HG02973 (cell line): ENCODE measurements around the gene SLCO4A1.

ENCODE experiments used
- ATAC-seq: cut with Tn5 transposase; IDR thresholded peaks from one replicate; pipeline ENCODE4 v1.9.1; 2021; ENCODE audit warnings: moderate library complexity; ENCODE audit not compliant: unreplicated experiment

Gene SLCO4A1

DNA sequence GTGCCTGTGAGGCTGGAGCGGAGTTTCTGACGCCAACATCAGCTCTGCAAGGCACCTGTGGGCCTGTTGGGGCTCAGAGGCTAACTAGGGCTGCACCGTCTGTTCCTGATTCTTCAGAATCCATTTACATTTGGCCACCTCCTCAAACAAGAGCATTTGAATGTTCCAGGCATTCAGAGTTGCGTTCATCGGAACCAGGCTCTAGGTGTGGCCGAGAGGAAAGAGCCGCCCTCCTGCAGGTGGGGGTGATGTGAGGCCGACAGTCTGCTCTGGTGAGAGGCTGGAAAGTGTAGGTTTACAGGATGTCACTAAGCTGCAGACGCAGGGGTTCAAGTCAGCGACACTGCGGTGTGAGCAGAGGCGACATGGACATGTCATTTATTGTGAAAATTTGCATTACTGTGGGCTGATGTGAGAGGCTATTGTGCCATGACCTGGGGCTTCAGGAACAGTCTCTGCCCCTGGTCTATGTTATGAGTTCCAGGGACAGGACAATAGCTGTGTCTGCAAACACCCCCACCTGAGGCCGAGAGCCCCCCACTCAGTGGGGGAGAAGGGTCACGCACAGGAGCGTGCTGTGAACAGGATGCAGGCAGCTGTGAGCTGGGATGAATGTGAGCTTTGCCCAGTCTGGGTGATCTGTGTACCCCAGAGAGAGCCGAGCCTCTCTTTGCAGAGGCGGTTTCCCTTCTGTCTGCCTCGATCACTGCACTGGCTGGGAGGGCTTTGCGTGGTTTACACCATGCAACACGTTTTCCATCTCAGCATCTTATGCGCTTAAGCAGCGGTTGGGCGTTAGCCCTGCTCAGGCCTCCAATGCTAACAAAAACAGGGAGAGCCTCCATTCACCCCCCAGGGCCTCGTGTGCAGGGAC is 21.1 kb downstream of the SLCO4A1 start:
- ATAC-seq: no peak

DNA sequence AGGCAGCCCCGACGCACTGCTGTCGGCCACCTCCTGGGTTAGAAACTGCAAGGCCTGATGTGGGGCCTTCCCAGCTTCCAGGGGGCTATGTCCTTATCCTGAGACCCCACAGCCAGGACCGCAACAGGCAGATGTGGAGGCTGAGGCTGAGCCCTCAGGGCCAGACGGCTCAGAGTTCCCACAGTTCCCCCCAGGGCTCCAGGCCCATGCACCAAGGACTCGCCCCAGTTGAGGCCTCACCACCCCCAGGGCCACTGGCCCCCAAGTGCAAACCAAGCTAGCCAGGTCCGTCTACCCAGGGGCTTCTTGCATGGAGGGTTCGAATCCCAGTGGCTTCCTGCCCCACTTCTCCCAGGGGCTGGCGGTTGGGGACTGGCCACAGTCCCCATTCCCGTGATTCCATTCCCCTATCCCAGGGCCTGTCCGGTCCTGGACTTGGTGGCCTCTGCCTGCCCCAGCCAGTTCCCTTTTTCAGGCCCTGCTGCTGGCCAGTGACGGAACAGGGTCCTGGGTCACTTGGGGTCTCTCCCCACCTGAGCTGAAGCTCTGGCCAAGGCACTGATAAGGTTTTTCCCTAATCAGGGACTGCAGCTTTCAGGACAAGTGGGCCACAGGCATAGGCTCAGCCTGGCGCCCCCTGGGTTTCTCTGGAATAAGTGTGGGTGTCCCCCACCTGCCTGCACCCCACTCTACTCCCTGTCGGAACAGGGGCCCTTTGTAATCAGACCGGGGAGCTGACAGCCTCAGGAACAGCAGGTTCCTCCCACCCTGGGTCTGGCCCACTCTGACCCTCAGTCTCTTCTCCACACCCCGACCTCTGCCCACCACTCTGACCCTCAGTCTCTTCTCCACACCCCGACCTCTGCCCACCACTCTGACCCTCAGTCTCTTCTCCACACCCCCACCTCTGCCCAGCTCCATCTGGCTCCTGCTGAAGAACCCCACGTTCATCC is 22.0 kb downstream of the SLCO4A1 start:
- ATAC-seq: no peak

DNA sequence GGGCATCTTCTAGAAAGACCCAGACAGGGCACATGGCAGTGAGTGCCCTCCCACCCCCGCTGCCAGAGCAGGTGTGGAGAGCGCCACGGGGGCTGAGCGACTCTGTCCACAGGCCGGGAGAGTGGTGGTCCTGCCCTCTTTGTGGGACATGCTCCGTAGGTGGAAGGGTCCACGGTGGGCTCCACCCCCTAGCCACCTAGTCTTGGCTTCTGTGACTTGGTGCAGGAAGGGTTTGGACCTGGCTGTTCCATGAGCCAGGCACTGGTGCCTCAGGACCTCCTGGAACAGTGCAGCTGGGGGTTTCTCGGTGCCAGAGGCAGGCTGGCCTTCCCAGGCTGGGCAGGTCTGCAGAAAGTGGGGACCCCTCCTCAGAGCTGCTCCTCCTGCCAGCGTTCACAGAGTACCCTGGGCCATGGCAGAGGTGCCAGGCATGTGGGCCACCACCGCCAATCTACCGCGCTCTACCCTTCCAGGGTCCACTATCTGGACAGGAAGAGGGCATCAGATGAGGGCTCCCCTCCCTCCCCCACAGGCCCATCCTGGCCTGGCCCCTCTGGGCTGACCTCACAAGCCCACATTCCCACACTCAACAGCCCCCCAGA is 23.0 kb downstream of the SLCO4A1 start:
- no peak for ATAC-seq

DNA sequence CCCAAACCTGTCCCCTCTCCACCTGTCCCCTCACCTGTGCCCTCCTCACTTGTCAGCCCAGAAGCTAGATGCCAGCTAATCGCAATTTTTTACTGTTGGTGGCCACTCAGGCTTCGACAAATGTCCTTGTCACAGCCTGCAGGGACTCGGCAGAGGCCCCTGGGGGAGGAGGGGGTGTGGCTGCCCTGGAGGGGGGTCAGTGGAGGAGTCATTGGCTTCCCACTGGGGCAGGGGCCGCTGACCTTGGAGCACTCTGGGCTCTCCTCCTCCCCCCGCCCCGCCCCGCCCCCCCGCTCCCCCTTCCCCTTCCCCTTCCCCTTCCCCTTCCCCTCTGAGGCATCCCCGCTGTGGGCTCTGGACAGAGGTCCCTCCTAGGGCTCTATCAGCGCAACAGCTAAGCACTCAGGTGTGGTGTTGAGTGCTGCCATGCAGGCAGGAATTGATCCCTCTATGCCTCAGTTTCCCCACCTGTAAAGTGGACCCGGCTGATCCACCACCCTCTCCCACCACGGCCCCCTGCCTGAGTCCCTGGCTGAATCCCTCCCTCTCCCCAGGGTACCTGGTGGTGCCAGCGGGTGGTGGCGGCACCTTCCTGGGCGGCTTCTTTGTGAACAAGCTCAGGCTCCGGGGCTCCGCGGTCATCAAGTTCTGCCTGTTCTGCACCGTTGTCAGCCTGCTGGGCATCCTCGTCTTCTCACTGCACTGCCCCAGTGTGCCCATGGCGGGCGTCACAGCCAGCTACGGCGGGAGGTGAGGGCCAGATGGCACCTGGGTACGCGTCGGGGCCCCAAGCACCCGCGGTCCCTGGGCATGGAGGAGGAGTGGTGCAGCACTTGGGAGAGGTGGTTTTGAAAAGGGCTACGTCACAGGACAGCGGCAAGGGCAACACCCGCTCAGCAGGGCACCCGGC is 23.8 kb downstream of the SLCO4A1 start:
- ATAC-seq: no peak

DNA sequence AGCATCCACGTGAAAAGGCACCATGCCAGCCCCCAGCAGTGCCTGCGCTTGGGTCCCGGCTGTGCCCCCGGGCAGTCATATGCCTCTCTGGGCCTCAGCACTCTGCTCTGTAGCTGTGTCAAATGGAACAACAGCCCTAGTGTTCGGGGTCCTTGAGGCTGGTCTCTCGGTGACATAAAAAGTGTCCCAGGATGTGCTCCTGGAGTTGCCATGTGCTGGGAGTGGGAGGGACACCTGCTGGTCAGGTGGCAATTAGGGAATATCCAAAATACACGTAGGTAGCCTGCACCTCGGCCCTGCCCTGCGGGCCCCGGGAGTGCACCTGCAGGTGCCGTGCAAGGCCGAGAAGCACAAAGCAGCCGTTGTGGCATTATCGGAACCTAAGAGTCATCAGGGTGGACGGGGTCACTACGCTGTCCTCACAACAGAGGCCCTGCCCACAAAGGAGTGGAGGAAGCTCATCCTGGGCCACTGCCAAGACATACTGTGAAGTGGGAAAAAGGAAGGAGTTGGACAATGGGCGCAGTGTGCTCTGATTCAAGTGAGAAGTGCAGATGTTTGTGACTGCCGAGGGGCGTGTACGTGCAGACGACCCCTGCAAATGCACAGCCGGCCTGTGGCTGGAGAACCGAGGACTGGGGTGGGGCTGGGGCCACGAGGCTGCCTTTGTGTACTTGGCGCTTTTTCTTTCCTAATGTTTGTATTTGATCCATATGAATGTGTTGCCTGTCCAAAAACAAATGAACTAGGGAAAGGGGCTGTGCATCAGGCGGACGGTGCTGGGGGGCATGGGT is 24.6 kb downstream of the SLCO4A1 start:
- ATAC-seq: no peak

DNA sequence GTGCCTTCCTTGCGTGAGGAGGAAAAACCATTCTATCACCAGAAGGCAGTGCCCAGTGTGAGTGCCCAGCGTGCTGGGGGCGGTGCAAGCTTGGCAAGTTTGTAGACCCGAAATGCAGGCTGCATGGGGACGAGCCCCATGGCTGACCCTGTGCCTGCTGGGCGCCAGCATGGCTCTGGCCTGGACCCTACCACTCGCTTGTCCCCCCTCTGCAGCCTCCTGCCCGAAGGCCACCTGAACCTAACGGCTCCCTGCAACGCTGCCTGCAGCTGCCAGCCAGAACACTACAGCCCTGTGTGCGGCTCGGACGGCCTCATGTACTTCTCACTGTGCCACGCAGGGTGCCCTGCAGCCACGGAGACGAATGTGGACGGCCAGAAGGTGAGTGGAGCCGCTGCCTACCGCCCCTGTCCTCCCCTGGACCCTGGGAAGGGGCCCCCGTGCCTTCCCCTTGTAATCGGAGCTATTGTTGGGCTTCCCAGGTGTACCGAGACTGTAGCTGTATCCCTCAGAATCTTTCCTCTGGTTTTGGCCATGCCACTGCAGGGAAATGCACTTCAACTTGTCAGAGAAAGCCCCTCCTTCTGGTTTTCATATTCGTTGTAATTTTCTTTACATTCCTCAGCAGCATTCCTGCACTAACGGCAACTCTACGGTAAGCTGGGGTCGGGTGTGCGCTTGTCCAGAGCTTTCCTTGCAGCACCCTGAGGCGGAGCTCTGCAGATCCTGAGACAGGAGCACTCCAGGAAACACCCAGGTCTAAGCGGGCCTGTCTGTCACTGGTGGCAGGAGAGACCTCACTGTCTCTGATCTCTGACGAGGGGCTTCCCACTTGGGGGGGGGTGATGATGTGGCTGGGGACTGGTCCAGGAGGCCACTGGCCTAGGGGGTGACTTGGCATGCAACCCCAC is 25.5 kb downstream of the SLCO4A1 start:
- no peak for ATAC-seq

DNA sequence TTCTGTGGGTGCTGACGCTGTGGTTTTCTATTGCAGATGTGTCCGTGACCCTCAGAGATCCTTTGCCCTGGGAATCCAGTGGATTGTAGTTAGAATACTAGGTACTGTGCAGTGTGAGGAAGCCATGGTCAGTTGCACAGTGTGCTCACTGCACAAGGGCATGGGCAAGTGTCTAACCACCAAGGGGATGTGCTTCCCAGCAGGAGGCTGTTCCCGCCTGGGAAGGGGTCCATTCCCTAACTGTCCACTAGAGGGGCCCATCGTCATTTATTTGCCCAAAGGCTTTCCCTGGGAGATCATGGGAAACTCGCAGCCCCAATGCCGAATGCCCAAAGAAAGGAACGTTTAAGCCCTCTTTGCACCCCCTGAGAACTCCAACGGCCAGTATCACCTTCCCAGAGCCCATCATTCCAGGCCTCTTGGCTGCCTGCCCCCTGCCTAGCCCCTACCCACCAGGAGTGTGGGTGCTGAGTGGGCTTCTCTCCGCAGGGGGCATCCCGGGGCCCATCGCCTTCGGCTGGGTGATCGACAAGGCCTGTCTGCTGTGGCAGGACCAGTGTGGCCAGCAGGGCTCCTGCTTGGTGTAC is 26.2 kb downstream of the SLCO4A1 start:
- no peak for ATAC-seq

DNA sequence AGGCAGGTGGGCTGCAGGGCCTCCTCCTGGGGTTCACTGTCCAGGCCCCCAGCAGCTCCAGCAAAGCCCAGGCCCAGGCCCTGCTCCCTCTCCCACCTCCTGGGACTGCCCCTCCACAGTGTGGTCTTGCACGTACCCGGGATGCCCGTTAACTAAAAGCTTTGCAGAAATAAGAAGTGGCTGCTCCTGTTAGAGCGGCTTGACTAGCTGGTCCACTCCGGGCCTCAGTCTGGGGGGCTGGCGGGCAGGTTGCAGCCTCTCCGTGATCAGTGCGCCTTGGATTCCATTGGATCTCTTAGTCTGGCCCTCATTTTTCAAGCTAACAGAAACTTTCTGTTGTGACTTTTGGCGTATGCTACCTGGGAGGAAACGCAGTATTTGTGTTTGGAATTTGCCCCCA is 26.9 kb downstream of the SLCO4A1 start:
- ATAC-seq: no peak

DNA sequence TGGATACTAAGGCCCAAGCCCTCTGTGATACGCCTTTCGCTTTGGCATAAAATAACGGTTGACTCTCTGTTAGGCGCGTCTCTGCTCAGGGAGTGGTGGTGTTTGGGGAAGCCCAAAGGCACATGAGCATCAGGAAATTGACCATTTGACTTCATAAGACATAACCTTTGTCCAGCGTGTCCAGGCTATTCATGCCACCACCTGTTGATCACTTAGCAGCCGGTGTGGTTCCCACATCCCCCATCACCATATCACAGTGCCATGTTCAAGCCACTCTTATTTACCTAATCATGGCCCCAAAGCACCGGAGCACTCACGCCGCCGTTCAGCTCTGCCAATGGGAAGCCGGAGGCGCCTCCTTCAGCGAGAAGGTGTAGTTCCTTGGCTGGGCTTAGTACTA is 27.9 kb downstream of the SLCO4A1 start:
- ATAC-seq: no peak

DNA sequence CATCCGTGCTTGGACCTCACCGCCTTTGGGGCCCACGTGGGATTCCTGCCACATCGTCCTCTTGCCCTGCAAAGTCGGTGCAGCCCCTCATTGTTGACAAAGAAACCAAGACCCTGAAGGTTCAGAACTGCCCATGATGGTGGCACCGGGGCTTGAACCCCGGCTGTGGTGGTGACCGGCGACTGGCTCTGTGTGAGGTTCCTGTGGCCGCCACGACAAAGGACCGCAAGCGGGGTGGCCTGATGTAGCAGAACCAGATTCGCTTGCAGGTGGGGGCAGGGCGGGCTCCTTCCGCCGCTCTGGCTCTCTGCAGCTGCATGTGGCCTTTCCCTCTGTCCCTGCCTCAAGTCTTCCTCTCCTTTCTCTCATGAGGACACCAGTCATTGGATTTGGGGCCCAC is 28.7 kb downstream of the SLCO4A1 start:
- ATAC-seq: no peak

DNA sequence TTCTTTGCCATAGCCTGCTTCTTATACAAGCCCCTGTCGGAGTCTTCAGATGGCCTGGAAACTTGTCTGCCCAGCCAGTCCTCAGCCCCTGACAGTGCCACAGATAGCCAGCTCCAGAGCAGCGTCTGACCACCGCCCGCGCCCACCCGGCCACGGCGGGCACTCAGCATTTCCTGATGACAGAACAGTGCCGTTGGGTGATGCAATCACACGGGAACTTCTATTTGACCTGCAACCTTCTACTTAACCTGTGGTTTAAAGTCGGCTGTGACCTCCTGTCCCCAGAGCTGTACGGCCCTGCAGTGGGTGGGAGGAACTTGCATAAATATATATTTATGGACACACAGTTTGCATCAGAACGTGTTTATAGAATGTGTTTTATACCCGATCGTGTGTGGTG is 29.5 kb downstream of the SLCO4A1 start:
- no peak for ATAC-seq

DNA sequence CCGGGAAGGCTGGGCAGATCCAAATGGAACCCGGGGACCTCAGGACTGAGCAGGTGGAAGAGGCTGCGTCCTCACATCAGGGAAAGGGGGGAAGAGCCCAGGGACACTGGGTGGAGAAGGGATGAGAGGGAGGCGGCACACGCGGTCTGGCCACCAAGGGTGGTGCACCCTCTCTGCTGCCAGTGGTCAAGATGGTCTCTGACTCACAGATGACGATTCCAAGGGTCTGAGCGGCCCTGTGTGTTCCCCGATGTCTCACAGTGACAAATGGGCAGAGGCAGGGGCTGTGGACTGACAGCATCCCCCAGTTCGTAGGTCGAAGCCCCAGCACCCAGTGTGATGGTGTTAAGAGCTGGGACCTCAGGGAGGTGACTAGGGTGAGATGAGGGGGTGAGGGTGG is 32.1 kb downstream of the SLCO4A1 start:
- no peak for ATAC-seq

DNA sequence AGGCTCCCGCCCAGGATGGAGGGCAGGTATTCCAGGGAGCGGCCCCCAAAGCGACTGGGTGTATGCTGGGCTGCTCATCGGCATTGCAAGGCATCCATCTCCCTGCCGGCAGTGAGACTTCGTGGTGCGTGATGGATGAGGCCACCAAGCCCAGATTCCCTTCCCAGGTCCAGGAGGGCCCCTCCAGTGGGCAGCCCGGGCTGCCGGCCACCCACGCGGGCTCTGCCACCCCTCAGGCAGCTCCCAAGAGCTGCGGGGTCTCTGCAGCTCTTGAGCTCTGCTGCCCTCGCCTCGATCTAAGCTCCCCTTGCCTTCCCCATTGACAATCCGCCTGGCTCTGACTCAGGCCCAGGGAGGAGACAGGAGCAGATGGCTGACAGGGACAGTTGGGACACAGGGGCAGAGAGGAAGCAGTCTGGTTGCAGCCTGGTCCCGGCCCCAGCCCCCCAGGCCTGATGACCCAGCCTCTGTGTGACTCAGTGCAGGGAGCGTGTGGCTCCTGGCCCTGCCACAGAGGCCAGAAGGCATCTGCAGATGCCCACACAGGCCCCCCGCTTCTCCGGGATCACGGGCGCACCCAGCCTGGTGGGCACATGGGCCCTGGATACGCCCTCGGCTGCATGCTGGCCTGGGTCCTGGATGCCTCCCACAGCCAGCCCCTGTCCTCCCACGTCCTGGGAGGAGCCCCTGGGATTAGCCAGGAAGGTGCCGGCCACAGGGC is 33.0 kb downstream of the SLCO4A1 start:
- no peak for ATAC-seq

DNA sequence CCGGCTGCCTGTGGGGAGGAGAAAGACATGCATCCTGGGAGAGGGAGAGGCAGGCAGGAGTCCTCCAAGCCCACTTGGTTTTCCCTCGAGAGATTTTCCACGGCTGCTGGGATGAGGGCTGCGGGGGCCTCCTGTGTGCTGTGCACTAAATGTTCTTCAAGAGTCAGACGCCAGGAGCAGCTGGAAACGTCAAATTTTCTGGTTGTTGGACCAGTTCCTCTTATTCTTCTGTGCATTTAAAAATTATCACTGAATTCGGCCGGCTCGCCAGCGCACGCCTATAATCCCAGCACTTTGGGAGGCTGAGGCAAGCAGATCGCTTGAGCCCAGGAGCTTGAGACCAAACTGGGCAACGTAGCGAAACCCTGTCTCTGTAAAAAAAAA is 33.6 kb downstream of the SLCO4A1 start:
- ATAC-seq: no peak

DNA sequence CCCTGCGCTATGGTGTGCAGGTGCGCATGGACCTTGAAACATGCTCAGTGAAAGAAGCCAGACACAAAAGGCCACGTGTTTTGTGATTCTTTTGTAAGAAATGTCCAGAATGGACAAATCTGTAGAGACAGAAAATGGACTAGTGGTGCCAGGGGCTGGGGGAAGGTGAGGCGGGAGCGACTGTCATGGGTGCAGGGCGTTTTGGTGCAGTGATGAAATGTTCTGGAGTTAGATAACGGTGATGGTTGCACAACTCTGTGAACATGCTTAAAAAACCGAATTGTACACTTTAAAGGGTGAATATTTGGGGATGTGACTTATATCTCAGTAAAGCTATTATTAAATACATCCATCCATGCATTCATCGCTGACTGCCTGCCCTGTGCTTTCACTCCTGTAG is 34.7 kb downstream of the SLCO4A1 start:
- ATAC-seq: no peak

DNA sequence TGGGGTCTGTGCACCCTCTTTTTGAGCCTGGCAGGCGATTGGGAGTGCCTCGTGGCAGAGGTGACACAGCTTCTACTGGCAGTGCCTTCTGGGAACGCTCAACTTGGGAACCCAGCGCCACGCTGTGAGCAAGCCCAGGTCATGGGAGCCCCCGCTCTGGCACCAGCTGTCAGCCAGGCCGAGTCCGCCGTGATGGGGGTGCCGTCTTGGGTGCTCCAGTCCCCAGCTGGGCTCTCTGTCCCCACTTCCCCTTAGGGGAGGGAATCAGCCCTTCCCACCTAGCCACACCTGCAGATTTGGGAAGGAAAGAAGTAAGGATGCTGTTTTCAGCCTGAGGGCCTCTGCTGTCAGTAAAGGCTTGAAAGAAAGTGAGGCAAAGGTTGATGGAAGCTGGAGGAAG is 35.4 kb downstream of the SLCO4A1 start:
- ATAC-seq: no peak

DNA sequence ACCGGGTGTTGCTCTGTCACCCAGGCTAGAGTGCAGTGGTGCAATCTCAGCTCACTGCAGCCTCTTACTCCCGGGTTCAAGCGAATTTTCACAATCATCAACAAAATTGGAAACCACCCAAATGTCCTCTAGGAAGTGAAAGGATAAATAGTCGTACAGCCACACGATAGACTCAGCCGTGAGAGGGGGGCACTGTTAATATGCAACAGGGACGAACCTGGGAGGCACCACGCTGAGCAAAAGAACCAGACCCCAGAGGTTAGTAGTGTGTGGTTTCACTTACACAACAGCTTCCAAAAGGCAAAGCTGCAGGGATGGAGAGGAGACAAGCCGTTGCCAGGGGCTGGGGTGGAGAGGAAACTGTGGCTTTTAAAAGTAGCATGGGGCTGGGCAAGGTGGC is 36.2 kb downstream of the SLCO4A1 start:
- ATAC-seq: no peak
